ENCODE measurements around the gene SUPT5H.

GRCh38 chr19:39430675-39431593, 14.4 kb upstream of the SUPT5H start:
- TF ChIP-seq ZNF550 (CRISPR knock-in tag; IDR thresholded peaks at IDR 0.05; ENCODE audit: borderline replicate concordance): no peak
- TF ChIP-seq TARDBP (CRISPR knock-in tag; IDR thresholded peaks at IDR 0.05): no peak
- TF ChIP-seq NR2F2 (IDR thresholded peaks at IDR 0.05; ENCODE audit: borderline replicate concordance, low read depth): no peak
- TF ChIP-seq CHD4 (IDR thresholded peaks at IDR 0.05; ENCODE audit: borderline replicate concordance, low read length): no peak
- TF ChIP-seq SP2 (CRISPR knock-in tag; IDR thresholded peaks at IDR 0.05): no peak
- no peak for TF ChIP-seq ZFP36 (IDR thresholded peaks at IDR 0.05; ENCODE audit: borderline replicate concordance, low read depth, low read length, partially characterized antibody)
- TF ChIP-seq ZNF281 (CRISPR knock-in tag; IDR thresholded peaks at IDR 0.05; ENCODE audit: borderline replicate concordance): no peak
- TF ChIP-seq, protein P1, sequence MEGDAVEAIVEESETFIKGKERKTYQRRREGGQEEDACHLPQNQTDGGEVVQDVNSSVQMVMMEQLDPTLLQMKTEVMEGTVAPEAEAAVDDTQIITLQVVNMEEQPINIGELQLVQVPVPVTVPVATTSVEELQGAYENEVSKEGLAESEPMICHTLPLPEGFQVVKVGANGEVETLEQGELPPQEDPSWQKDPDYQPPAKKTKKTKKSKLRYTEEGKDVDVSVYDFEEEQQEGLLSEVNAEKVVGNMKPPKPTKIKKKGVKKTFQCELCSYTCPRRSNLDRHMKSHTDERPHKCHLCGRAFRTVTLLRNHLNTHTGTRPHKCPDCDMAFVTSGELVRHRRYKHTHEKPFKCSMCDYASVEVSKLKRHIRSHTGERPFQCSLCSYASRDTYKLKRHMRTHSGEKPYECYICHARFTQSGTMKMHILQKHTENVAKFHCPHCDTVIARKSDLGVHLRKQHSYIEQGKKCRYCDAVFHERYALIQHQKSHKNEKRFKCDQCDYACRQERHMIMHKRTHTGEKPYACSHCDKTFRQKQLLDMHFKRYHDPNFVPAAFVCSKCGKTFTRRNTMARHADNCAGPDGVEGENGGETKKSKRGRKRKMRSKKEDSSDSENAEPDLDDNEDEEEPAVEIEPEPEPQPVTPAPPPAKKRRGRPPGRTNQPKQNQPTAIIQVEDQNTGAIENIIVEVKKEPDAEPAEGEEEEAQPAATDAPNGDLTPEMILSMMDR (CRISPR knock-in tag; IDR thresholded peaks at IDR 0.05): no peak
- TF ChIP-seq, protein P2, sequence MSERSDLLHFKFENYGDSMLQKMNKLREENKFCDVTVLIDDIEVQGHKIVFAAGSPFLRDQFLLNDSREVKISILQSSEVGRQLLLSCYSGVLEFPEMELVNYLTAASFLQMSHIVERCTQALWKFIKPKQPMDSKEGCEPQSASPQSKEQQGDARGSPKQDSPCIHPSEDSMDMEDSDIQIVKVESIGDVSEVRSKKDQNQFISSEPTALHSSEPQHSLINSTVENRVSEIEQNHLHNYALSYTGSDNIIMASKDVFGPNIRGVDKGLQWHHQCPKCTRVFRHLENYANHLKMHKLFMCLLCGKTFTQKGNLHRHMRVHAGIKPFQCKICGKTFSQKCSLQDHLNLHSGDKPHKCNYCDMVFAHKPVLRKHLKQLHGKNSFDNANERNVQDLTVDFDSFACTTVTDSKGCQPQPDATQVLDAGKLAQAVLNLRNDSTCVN (CRISPR knock-in tag; IDR thresholded peaks at IDR 0.05; ENCODE audit: borderline replicate concordance): no peak
- TF ChIP-seq CBFB (CRISPR knock-in tag; IDR thresholded peaks at IDR 0.05): no peak
